Measurements from ENCODE around the gene KIAA0753. TPM values are rescaled to one million over a fixed set of nuclear protein-coding genes. Genes with fewer than 3 reads are reported as not detected.

KIAA0753 gene
- total RNA-seq, 1 experiment from 2014 or later: 13.0 TPM

DNA sequence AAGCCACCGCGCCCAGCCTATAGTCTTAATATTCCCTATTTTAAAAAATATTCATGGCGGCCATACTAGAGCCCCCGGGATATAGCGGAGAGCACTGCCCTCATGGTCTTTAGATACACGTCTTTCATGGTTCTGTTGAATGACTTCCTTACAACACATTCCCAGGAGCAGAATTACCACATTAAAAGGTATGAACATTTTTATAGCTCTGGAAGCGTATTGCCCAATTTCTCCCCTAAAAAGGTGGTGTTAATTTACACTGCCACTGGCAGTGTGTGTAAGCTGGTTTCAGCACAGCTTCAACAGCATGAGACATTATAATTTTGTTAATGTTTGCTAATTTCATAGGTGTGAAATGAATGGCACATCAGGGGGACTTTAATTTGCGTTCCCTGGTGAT lies 30.1 kb upstream of the KIAA0753 start:
- ChIA-PET POLR2A (no interaction called here), CTCF (no interaction called here)
- Histone ChIP-seq H3K27ac (ENCODE audit: low read length) (no peak overlapping the region), H3K4me3 (ENCODE audit: low read depth in 2 of 2, low read length in 2 of 2) (no peak overlapping the region), H3K4me1 (ENCODE audit: control insufficient read depth, insufficient read depth, low read length) (no peaks in the 10 kb centered on the region), H3K27me3 (ENCODE audit: control insufficient read depth, insufficient read depth, low read length) (no peaks in the 10 kb centered on the region), H3K9me3 (ENCODE audit: control insufficient read depth, insufficient read depth, low read depth, low read length) (no peaks in the 10 kb centered on the region), H3K36me3 (ENCODE audit: control insufficient read depth, insufficient read depth, low read length) (no peaks in the 10 kb centered on the region)
- BruUV-seq (replicated peaks): no TSS peak
- no peak for TF ChIP-seq POLR2AphosphoS5 (IDR thresholded peaks at IDR 0.05; ENCODE audit: low read depth, low read length)
- DNase-seq (ENCODE audit: low read depth, low spot score) (no peak), ATAC-seq (no peak)
- intact Hi-C loops (cut with micrococcal nuclease; ENCODE audit: unreplicated experiment) (no loop called here), in situ Hi-C loops (cut with HindIII; ENCODE audit: low pct_unique_long_range_greater_than_20kb, low sequenced_read_pairs) (no loop called here)

DNA sequence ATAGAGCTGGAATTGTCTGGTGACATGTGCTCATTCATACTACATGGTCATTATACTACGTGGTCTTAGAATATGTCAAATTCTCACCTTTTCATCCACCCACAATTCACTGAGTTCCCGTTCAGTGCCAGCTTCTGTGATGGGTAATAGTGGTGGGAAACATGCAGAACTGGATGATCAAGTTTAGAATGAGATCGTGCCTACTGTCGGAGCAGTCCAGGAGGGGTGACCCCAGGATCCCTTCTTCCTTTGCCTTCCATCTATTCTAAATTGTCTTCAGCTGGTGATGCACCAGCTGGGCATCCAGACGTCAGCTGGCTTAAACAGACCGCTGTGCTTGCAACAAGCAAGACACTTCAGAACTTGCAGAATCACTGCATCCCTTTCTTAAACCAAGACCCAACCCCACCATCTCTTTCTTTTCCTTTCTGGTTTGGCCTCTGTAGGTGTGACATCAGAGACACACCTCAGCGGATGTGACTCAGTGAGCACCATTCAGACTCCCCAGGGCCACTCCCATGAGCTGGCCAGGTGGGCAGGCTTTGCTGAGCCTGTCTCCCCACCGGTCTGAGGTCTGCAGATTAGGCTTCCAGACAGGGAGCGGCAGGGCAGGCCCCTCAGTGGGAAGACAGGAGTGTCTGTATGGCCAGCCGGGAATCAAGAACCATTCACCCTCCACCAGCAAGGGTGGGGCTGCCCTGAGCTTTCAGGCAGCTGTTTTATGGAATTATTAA lies 29.1 kb upstream of the KIAA0753 start:
- no peak overlapping the region for H3K4me3 ChIP-seq (ENCODE audit: low read depth in 2 of 2, low read length in 2 of 2)
- intact Hi-C loops (cut with micrococcal nuclease; ENCODE audit: unreplicated experiment): no loop called here
- H3K36me3 ChIP-seq (ENCODE audit: control insufficient read depth, insufficient read depth, low read length): no peaks in the 10 kb centered on the region
- H3K27me3 ChIP-seq (ENCODE audit: control insufficient read depth, insufficient read depth, low read length): no peaks in the 10 kb centered on the region
- H3K27ac ChIP-seq (ENCODE audit: low read length): no peak overlapping the region
- H3K9me3 ChIP-seq (ENCODE audit: control insufficient read depth, insufficient read depth, low read depth, low read length): no peaks in the 10 kb centered on the region
- H3K4me1 ChIP-seq (ENCODE audit: control insufficient read depth, insufficient read depth, low read length): no peaks in the 10 kb centered on the region
- ATAC-seq (no peak), DNase-seq (ENCODE audit: low read depth, low spot score) (no peak)
- CTCF ChIA-PET: no interaction called here
- BruUV-seq (replicated peaks): no TSS peak
- POLR2A ChIA-PET: no interaction called here
- no peak for TF ChIP-seq TCF7L2 (IDR thresholded peaks at IDR 0.05; ENCODE audit: low read depth, low read length)
- TF ChIP-seq, protein P1, sequence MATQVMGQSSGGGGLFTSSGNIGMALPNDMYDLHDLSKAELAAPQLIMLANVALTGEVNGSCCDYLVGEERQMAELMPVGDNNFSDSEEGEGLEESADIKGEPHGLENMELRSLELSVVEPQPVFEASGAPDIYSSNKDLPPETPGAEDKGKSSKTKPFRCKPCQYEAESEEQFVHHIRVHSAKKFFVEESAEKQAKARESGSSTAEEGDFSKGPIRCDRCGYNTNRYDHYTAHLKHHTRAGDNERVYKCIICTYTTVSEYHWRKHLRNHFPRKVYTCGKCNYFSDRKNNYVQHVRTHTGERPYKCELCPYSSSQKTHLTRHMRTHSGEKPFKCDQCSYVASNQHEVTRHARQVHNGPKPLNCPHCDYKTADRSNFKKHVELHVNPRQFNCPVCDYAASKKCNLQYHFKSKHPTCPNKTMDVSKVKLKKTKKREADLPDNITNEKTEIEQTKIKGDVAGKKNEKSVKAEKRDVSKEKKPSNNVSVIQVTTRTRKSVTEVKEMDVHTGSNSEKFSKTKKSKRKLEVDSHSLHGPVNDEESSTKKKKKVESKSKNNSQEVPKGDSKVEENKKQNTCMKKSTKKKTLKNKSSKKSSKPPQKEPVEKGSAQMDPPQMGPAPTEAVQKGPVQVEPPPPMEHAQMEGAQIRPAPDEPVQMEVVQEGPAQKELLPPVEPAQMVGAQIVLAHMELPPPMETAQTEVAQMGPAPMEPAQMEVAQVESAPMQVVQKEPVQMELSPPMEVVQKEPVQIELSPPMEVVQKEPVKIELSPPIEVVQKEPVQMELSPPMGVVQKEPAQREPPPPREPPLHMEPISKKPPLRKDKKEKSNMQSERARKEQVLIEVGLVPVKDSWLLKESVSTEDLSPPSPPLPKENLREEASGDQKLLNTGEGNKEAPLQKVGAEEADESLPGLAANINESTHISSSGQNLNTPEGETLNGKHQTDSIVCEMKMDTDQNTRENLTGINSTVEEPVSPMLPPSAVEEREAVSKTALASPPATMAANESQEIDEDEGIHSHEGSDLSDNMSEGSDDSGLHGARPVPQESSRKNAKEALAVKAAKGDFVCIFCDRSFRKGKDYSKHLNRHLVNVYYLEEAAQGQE (IDR thresholded peaks at IDR 0.05; ENCODE audit: insufficient read depth in 1 of 2, low read depth in 2 of 2, low read length in 1 of 2): no peak
- no peak for TF ChIP-seq POLR2AphosphoS5 (IDR thresholded peaks at IDR 0.05; ENCODE audit: low read depth, low read length)
- TF ChIP-seq, protein P2, sequence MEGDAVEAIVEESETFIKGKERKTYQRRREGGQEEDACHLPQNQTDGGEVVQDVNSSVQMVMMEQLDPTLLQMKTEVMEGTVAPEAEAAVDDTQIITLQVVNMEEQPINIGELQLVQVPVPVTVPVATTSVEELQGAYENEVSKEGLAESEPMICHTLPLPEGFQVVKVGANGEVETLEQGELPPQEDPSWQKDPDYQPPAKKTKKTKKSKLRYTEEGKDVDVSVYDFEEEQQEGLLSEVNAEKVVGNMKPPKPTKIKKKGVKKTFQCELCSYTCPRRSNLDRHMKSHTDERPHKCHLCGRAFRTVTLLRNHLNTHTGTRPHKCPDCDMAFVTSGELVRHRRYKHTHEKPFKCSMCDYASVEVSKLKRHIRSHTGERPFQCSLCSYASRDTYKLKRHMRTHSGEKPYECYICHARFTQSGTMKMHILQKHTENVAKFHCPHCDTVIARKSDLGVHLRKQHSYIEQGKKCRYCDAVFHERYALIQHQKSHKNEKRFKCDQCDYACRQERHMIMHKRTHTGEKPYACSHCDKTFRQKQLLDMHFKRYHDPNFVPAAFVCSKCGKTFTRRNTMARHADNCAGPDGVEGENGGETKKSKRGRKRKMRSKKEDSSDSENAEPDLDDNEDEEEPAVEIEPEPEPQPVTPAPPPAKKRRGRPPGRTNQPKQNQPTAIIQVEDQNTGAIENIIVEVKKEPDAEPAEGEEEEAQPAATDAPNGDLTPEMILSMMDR (IDR thresholded peaks at IDR 0.05): no peak
- TF ChIP-seq SIN3A (IDR thresholded peaks at IDR 0.05; ENCODE audit: borderline replicate concordance, insufficient read depth, low read depth, low read length): no peak
- in situ Hi-C loops (cut with HindIII; ENCODE audit: low pct_unique_long_range_greater_than_20kb, low sequenced_read_pairs): no loop called here

DNA sequence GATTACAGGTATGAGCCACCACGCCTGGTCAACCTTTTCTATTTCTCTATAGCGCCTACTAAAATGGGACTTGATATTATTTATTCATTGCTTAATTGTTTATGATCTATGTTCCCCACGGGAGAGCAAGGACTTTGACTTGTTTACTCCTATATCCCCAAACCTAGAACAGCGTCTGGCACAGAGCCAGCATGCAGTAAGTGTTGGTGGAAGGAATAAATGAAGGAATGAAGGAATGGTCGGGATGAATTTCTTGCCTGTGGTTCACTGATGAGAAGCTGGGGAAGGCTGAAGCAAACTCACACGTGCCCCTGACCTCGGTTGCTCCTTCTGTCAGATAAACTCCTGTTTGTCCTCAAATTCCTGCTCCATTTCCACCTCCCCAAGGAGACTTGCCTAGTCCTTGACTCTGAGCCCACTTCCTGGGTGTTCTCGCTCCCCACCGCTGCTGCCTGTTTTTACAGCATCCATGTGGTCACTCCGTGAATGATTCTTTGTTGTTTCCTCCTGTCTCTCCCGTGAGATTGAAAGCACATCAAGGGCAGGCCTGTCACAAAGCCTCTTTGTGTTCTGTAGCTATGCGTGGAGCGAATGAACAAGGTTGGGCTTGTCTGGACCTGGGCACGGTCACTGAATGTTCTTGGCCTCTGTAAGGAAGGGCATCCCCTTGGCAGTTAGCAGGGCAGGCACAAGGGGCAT lies 28.4 kb upstream of the KIAA0753 start:
- no TSS peak for BruUV-seq (replicated peaks)
- Histone ChIP-seq H3K27ac (ENCODE audit: low read length) (no peak overlapping the region), H3K4me3 (ENCODE audit: low read depth in 2 of 2, low read length in 2 of 2) (no peak overlapping the region), H3K9me3 (ENCODE audit: control insufficient read depth, insufficient read depth, low read depth, low read length) (no peaks in the 10 kb centered on the region), H3K4me1 (ENCODE audit: control insufficient read depth, insufficient read depth, low read length) (no peaks in the 10 kb centered on the region), H3K27me3 (ENCODE audit: control insufficient read depth, insufficient read depth, low read length) (no peaks in the 10 kb centered on the region), H3K36me3 (ENCODE audit: control insufficient read depth, insufficient read depth, low read length) (no peaks in the 10 kb centered on the region)
- ATAC-seq (no peak), DNase-seq (ENCODE audit: low read depth, low spot score) (no peak)
- intact Hi-C loops (cut with micrococcal nuclease; ENCODE audit: unreplicated experiment) (no loop called here), in situ Hi-C loops (cut with HindIII; ENCODE audit: low pct_unique_long_range_greater_than_20kb, low sequenced_read_pairs) (no loop called here)
- CTCF ChIA-PET: no interaction called here
- TF ChIP-seq TCF7L2 (IDR thresholded peaks at IDR 0.05; ENCODE audit: low read depth, low read length): no peak
- TF ChIP-seq POLR2AphosphoS5 (IDR thresholded peaks at IDR 0.05; ENCODE audit: low read depth, low read length): no peak
- TF ChIP-seq SIN3A (IDR thresholded peaks at IDR 0.05; ENCODE audit: borderline replicate concordance, insufficient read depth, low read depth, low read length): no peak
- TF ChIP-seq, protein P2 (IDR thresholded peaks at IDR 0.05): no peak
- TF ChIP-seq, protein P1 (IDR thresholded peaks at IDR 0.05; ENCODE audit: insufficient read depth in 1 of 2, low read depth in 2 of 2, low read length in 1 of 2): no peak
- POLR2A ChIA-PET: no interaction called here

Data from Panc1 (cell line).